Hepatocyte (in vitro differentiated cells): Measurements from ENCODE around the gene PAN3. TPM values are rescaled to one million over a fixed set of nuclear protein-coding genes. Genes with fewer than 3 reads are reported as not detected.

Experiments
- DNase-seq: peaks from one replicate; pipeline ENCODE4 v3.0.0-alpha.2; 2016; ENCODE audit warnings: low spot score
- H2AFZ ChIP-seq: fragments of 200-600 bp; sonication (generic); 2 replicates; pipeline ENCODE4 v1.6.0; 2016; ENCODE audit warnings: antibody characterized with exemption, mild to moderate bottlenecking
- H3K27ac ChIP-seq: fragments of 200-600 bp; sonication (generic); 2 replicates; pipeline ENCODE4 v1.5.1; 2016; ENCODE audit warnings: mild to moderate bottlenecking
- H3K27me3 ChIP-seq: fragments of 200-600 bp; sonication (generic); 2 replicates; pipeline ENCODE4 v1.6.1; 2016
- H3K36me3 ChIP-seq: fragments of 200-600 bp; sonication (generic); replicated peaks from 2 replicates; pipeline ENCODE4 v1.5.1; 2016; ENCODE audit warnings: low read depth; ENCODE audit not compliant: insufficient read depth
- H3K4me1 ChIP-seq: fragments of 200-600 bp; sonication (generic); 2 replicates; pipeline ENCODE4 v1.5.1; 2016; ENCODE audit warnings: mild to moderate bottlenecking, moderate library complexity; ENCODE audit not compliant: insufficient read depth
- H3K4me2 ChIP-seq: fragments of 200-600 bp; sonication (generic); 2 replicates; pipeline ENCODE4 v1.6.0; 2016
- H3K4me3 ChIP-seq: fragments of 200-600 bp; sonication (generic); 2 replicates; pipeline ENCODE4 v1.5.1; 2016; ENCODE audit warnings: mild to moderate bottlenecking
- H3K79me2 ChIP-seq: fragments of 200-600 bp; sonication (generic); 2 replicates; pipeline ENCODE4 v1.6.0; 2017; ENCODE audit warnings: mild to moderate bottlenecking
- H3K9me2 ChIP-seq: fragments of 200-600 bp; sonication (generic); replicated peaks from 2 replicates; pipeline ENCODE4 v1.6.0; 2017; ENCODE audit warnings: mild to moderate bottlenecking; ENCODE audit not compliant: insufficient read depth
- H3K9me3 ChIP-seq: fragments of 200-600 bp; sonication (generic); 2 replicates; pipeline ENCODE4 v1.5.1; 2016; ENCODE audit warnings: low read depth, mild to moderate bottlenecking
- H4K20me1 ChIP-seq: fragments of 200-600 bp; sonication (generic); 2 replicates; pipeline ENCODE4 v1.6.0; 2016; ENCODE audit warnings: mild to moderate bottlenecking; ENCODE audit not compliant: insufficient read depth, poor library complexity, severe bottlenecking
- CTCF ChIP-seq: fragments of 200-600 bp; sonication (generic); IDR thresholded peaks from 2 replicates; pipeline ENCODE4 v1.5.1; 2016; ENCODE audit warnings: antibody characterized with exemption, mild to moderate bottlenecking; ENCODE audit not compliant: poor library complexity
- EZH2 ChIP-seq: fragments of 200-600 bp; sonication (generic); IDR thresholded peaks from 2 replicates; pipeline ENCODE4 v1.6.1; 2016; ENCODE audit warnings: antibody characterized with exemption, mild to moderate bottlenecking, borderline replicate concordance
- EZH2phosphoT487 ChIP-seq: fragments of 200-600 bp; sonication (generic); IDR thresholded peaks from one replicate; pipeline ENCODE4 v1.6.1; 2018; ENCODE audit warnings: antibody characterized with exemption, mild to moderate bottlenecking, low read depth, moderate library complexity; ENCODE audit not compliant: unreplicated experiment, severe bottlenecking
- WGBS: methylation state at CpG from one replicate; pipeline ENCODE4 v1.1.6; 2016; ENCODE audit warnings: low lambda C conversion rate; ENCODE audit errors: missing lambda C conversion rate; 5-methylcytosine and 5-hydroxymethylcytosine counted together
- polyA plus RNA-seq: library from polyadenylated mRNA; unstranded; fragments of >200 nt; fragmentation: Nextera tagmentation; extraction: Ambion mirVana; gene quantifications from 2 replicates; pipeline ENCODE4 v1.2.1, GENCODE V29; 2016
- total RNA-seq: library from RNA; depleted of rRNA; stranded (reverse); fragments of >200 nt; gene quantifications from 2 replicates; pipeline ENCODE4 v1.2.3, GENCODE V29; 2014

PAN3 gene
- total and polyA plus RNA-seq, 2 experiments from 2014 or later = 6.9 to 29.8 TPM

- Histone ChIP-seq H3K9me2 (no peaks in the 10 kb centered on the region), H3K36me3 (no peaks in the 10 kb centered on the region), H3K27me3 (no peaks in the 10 kb centered on the region), H3K9me3 (no peaks in the 10 kb centered on the region), H3K27ac (no peak overlapping the region), H2AFZ (no peak overlapping the region), H3K4me1 (peaks cover 13% of the 10 kb centered on the region), H3K4me3 (no peak overlapping the region), H3K79me2 (no peaks in the 10 kb centered on the region), H3K4me2 (no peak overlapping the region), H4K20me1 (no peaks in the 10 kb centered on the region)
- 90% methylated on average over 2 of the region's 2 CpGs for WGBS
- no peak for DNase-seq
- no peak for TF ChIP-seq CTCF
- TF ChIP-seq EZH2 = no peak
- no peak for TF ChIP-seq EZH2phosphoT487
These were observed 187.7 kb downstream of the PAN3 start for GRCh38 chr13:28326056-28326455.

- Histone ChIP-seq H3K4me2 (no peak overlapping the region), H3K9me2 (no peaks in the 10 kb centered on the region), H3K4me3 (no peak overlapping the region), H3K36me3 (no peaks in the 10 kb centered on the region), H3K4me1 (peaks cover 3% of the 10 kb centered on the region), H3K27ac (no peak overlapping the region), H4K20me1 (no peaks in the 10 kb centered on the region), H3K27me3 (no peaks in the 10 kb centered on the region), H3K79me2 (no peaks in the 10 kb centered on the region), H3K9me3 (no peaks in the 10 kb centered on the region), H2AFZ (no peak overlapping the region)
- WGBS = 80% methylated on average over 14 of the region's 14 CpGs
- DNase-seq = no peak
- TF ChIP-seq EZH2phosphoT487 = no peak
- TF ChIP-seq EZH2 = no peak
- no peak for TF ChIP-seq CTCF
These were observed 189.3 kb downstream of the PAN3 start for GRCh38 chr13:28327373-28328270.

- H3K79me2 ChIP-seq = no peaks in the 10 kb centered on the region
- 96% methylated on average over 8 of the region's 8 CpGs for WGBS
- H3K36me3 ChIP-seq = no peaks in the 10 kb centered on the region
- no peak overlapping the region for H3K4me3 ChIP-seq
- H3K9me2 ChIP-seq = no peaks in the 10 kb centered on the region
- H2AFZ ChIP-seq = no peak overlapping the region
- DNase-seq = no peak
- H3K27ac ChIP-seq = no peak overlapping the region
- TF ChIP-seq EZH2 (no peak), EZH2phosphoT487 (no peak), CTCF (no peak)
- H3K4me1 ChIP-seq = no peaks in the 10 kb centered on the region
- no peak overlapping the region for H3K4me2 ChIP-seq
- no peaks in the 10 kb centered on the region for H4K20me1 ChIP-seq
- no peaks in the 10 kb centered on the region for H3K9me3 ChIP-seq
- no peaks in the 10 kb centered on the region for H3K27me3 ChIP-seq
These were observed 189.9 kb downstream of the PAN3 start for GRCh38 chr13:28328271-28328607.
